H9 (cell line): ENCODE results near the gene PRSS38. TPM values are rescaled to one million over a fixed set of nuclear protein-coding genes. Genes with fewer than 3 reads are reported as not detected.

Experiments used
- DNase-seq: peaks from one replicate; pipeline ENCODE4 v3.0.0-alpha.2; 2017
- H2AFZ ChIP-seq: one replicate; pipeline ENCODE4 v1.6.1; 2013; ENCODE audit warnings: mild to moderate bottlenecking, low read length, control low read depth, moderate library complexity
- H2AK5ac ChIP-seq: 2 replicates; pipeline ENCODE4 v1.6.1; 2013; ENCODE audit warnings: low read length, control low read depth, mixed read lengths; ENCODE audit not compliant: insufficient read length
- H2BK120ac ChIP-seq: one replicate; pipeline ENCODE4 v1.6.1; 2013; ENCODE audit warnings: low read depth, mild to moderate bottlenecking, low read length, control low read depth, inconsistent platforms; ENCODE audit not compliant: poor library complexity, severe bottlenecking
- H2BK12ac ChIP-seq: 2 replicates; pipeline ENCODE4 v1.6.1; 2013; ENCODE audit warnings: low read length, control low read depth, mixed read lengths, low read depth; ENCODE audit not compliant: insufficient read length
- H2BK15ac ChIP-seq: 2 replicates; pipeline ENCODE4 v1.6.1; 2013; ENCODE audit warnings: low read depth, low read length, control low read depth
- H2BK20ac ChIP-seq: one replicate; pipeline ENCODE4 v1.6.1; 2013; ENCODE audit warnings: low read depth, mild to moderate bottlenecking, low read length, control low read depth, inconsistent platforms; ENCODE audit not compliant: poor library complexity, severe bottlenecking
- H2BK5ac ChIP-seq: 2 replicates; pipeline ENCODE4 v1.6.1; 2013; ENCODE audit warnings: low read length, control low read depth, mixed read lengths; ENCODE audit not compliant: insufficient read length
- H3K14ac ChIP-seq: 2 replicates; pipeline ENCODE4 v1.6.1; 2013; ENCODE audit warnings: low read length, control low read depth; ENCODE audit not compliant: insufficient read depth
- H3K18ac ChIP-seq: 2 replicates; pipeline ENCODE4 v1.6.1; 2013; ENCODE audit warnings: low read depth, mild to moderate bottlenecking, mixed read lengths, low read length, control low read depth; ENCODE audit not compliant: insufficient read length
- H3K23ac ChIP-seq: 2 replicates; pipeline ENCODE4 v1.6.1; 2013; ENCODE audit warnings: low read length, control low read depth, mixed read lengths, low read depth; ENCODE audit not compliant: insufficient read length
- H3K23me2 ChIP-seq: 2 replicates; pipeline ENCODE4 v1.6.1; 2013; ENCODE audit warnings: low read depth, mild to moderate bottlenecking, mixed read lengths, low read length, control low read depth; ENCODE audit not compliant: insufficient read length, poor library complexity, severe bottlenecking
- H3K27ac ChIP-seq: 2 replicates; pipeline ENCODE4 v1.5.1; 2013; ENCODE audit warnings: low read length, control low read depth, mixed read lengths, low read depth; ENCODE audit not compliant: insufficient read length
- H3K27me3 ChIP-seq: 2 replicates; pipeline ENCODE4 v1.6.1; 2013; ENCODE audit warnings: low read length, control low read depth, inconsistent platforms; ENCODE audit not compliant: insufficient read depth
- H3K4ac ChIP-seq: 2 replicates; pipeline ENCODE4 v1.6.1; 2013; ENCODE audit warnings: low read depth, mild to moderate bottlenecking, control low read depth, inconsistent platforms, low read length, moderate library complexity
- H3K4me1 ChIP-seq: 2 replicates; pipeline ENCODE4 v1.6.1; 2013; ENCODE audit warnings: low read length, control low read depth, inconsistent platforms; ENCODE audit not compliant: insufficient read depth
- H3K4me2 ChIP-seq: 2 replicates; pipeline ENCODE4 v1.6.1; 2013; ENCODE audit warnings: low read length, control low read depth, mixed read lengths; ENCODE audit not compliant: insufficient read length, insufficient read depth
- H3K56ac ChIP-seq: 2 replicates; pipeline ENCODE4 v1.6.1; 2013; ENCODE audit warnings: low read depth, mild to moderate bottlenecking, mixed read lengths, low read length, control low read depth; ENCODE audit not compliant: insufficient read length
- H3K79me1 ChIP-seq: 2 replicates; pipeline ENCODE4 v1.6.1; 2013; ENCODE audit warnings: low read depth, mild to moderate bottlenecking, moderate library complexity, low read length, control low read depth, inconsistent platforms; ENCODE audit not compliant: insufficient read depth, poor library complexity, severe bottlenecking
- H3K79me2 ChIP-seq: 2 replicates; pipeline ENCODE4 v1.6.1; 2013; ENCODE audit warnings: low read length, control low read depth, inconsistent platforms; ENCODE audit not compliant: insufficient read depth
- H3K9ac ChIP-seq: 2 replicates; pipeline ENCODE4 v1.6.1; 2013; ENCODE audit warnings: low read length, control low read depth, mixed read lengths; ENCODE audit not compliant: insufficient read length; ENCODE audit errors: extremely low read depth
- H3K9me3 ChIP-seq: one replicate; pipeline ENCODE4 v1.6.1; 2013; ENCODE audit warnings: low read depth, low read length, inconsistent platforms; ENCODE audit not compliant: control insufficient read depth
- H3T11ph ChIP-seq: one replicate; pipeline ENCODE4 v1.6.1; 2013; ENCODE audit warnings: mild to moderate bottlenecking, low read length, control low read depth, inconsistent platforms
- H4K20me1 ChIP-seq: one replicate; pipeline ENCODE4 v1.6.1; 2013; ENCODE audit not compliant: control insufficient read depth, insufficient read length, insufficient read depth
- H4K5ac ChIP-seq: 2 replicates; pipeline ENCODE4 v1.6.1; 2013; ENCODE audit warnings: low read depth, mild to moderate bottlenecking, mixed read lengths, low read length, control low read depth; ENCODE audit not compliant: insufficient read length
- H4K8ac ChIP-seq: replicated peaks from 2 replicates; pipeline ENCODE4 v1.6.1; 2013; ENCODE audit warnings: low read length, control low read depth, mixed read lengths, low read depth; ENCODE audit not compliant: insufficient read length
- H4K91ac ChIP-seq: 2 replicates; pipeline ENCODE4 v1.6.1; 2013; ENCODE audit warnings: low read depth, mild to moderate bottlenecking, moderate library complexity, mixed read lengths, low read length, control low read depth; ENCODE audit not compliant: insufficient read length
- H3K27ac Mint-ChIP-seq, 3 experiments: 2 replicates in 2 of 3; 3 replicates in 1 of 3; pipeline ENCODE4 v1.8.0; 2020 to 2021; ENCODE audit warnings: mixed read lengths in 3 of 3, mild to moderate bottlenecking in 1 of 3, moderate library complexity in 1 of 3
- H3K27me3 Mint-ChIP-seq: 2 replicates; pipeline ENCODE4 v1.8.0; 2021; ENCODE audit warnings: low read depth, mild to moderate bottlenecking, moderate library complexity, mixed read lengths
- H3K36me3 Mint-ChIP-seq, 3 experiments: 2 replicates in 2 of 3; 3 replicates in 1 of 3; pipeline ENCODE4 v1.8.0; 2020 to 2021; ENCODE audit warnings: low read depth in 3 of 3, mixed read lengths in 3 of 3; ENCODE audit not compliant: insufficient read depth in 1 of 3
- H3K4me1 Mint-ChIP-seq, 2 experiments: 2 replicates each; pipeline ENCODE4 v1.8.0; 2020; ENCODE audit warnings: mixed read lengths in 2 of 2
- H3K4me3 Mint-ChIP-seq, 2 experiments: 2 replicates in 1 of 2; 3 replicates in 1 of 2; pipeline ENCODE4 v1.8.0; 2020 to 2021; ENCODE audit warnings: mild to moderate bottlenecking in 2 of 2, mixed read lengths in 2 of 2, moderate library complexity in 1 of 2
- H3K9me3 Mint-ChIP-seq, 2 experiments: 2 replicates in 1 of 2; 3 replicates in 1 of 2; pipeline ENCODE4 v1.8.0; 2020; ENCODE audit warnings: mild to moderate bottlenecking in 2 of 2, mixed read lengths in 2 of 2, moderate library complexity in 1 of 2
- WGBS: extraction: QIAGEN DNeasy Blood & Tissue Kit; methylation state at CpG from one replicate; pipeline ENCODE4 v1.1.7; 2013; ENCODE audit warnings: missing lambda C conversion rate, low lambda C conversion rate, mixed read lengths; ENCODE audit not compliant: insufficient read length; ENCODE audit errors: extremely low coverage; 5-methylcytosine and 5-hydroxymethylcytosine counted together
- total RNA-seq: library from RNA; stranded (reverse); gene quantifications from 2 replicates; pipeline ENCODE4 v1.2.1, GENCODE V29; 2021
- TF ChIP-seq, protein P1 (sequence below): fragments of 200-600 bp; sonication (generic); conservative IDR thresholded peaks from 3 replicates; pipeline ENCODE4 v1.8.0; 2021; ENCODE audit warnings: antibody characterized with exemption, mild to moderate bottlenecking

PRSS38 gene
- total RNA-seq, 1 experiment from 2014 or later, result not detected

DNA sequence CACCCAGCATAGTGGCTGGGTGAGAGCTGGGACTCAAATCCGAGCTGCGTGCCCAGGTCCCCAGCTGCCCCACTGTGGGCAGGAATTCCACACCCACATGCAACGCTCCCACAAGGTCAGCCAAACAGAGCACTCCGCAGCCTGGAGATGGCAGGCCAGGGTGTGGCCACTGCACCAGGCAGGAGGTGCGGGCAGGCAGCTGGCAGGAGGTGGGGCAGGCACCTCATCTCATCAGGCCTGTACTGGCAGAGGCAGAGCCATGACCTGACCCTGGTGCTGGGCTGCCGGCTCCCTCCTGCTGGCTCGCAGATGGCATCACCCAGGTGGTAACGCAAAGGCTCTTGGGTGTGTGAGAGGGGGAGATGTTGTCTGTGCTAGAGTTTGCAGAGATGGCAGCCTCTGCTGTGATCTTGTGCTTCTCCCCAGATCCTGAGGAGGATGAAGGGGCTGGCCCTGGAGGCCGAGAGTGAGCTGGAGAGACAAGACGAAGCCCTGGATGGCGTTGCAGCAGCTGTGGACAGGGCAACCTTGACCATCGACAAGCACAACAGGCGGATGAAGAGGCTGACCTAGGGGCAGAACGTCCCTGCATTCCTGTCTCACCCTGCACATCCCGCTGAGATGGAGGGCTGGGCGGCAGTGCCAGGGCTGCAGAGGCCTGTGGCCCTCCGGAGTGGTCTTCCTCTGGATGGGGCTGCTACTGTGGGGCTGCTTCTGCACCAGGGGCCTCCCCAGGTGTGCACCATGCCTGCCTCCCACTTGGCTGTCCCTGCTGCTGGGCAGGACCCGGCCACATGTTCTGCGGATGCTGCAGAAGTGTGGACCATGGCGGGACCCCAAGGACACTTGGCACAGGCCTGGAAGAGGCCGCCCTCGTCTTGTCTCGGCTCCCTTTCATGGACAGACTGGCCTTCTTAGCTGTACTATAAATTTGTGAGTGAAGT, 35.1 kb upstream of the PRSS38 start:
- Histone ChIP-seq H3K14ac (no peak overlapping the region), H2BK12ac (no peak overlapping the region), H3K18ac (no peak overlapping the region), H2AK5ac (no peak overlapping the region), H2BK20ac (no peak overlapping the region), H3K4me1 (no peaks in the 10 kb centered on the region), H3K27me3 (no peaks in the 10 kb centered on the region), H4K91ac (no peak overlapping the region), H4K20me1 (no peaks in the 10 kb centered on the region), H3K79me1 (no peaks in the 10 kb centered on the region), H4K8ac (no peak overlapping the region), H2BK120ac (no peak overlapping the region), H3K9me3 (no peaks in the 10 kb centered on the region), H2AFZ (no peak overlapping the region), H3K4me2 (no peak overlapping the region), H3K56ac (no peak overlapping the region), H2BK5ac (no peak overlapping the region), H2BK15ac (no peak overlapping the region), H3K9ac (no peak overlapping the region), H3T11ph (no peak overlapping the region), H3K79me2 (no peaks in the 10 kb centered on the region), H3K23me2 (no peaks in the 10 kb centered on the region), H3K4ac (no peak overlapping the region), H3K27ac (no peak overlapping the region), H3K23ac (no peak overlapping the region), H4K5ac (no peak overlapping the region)
- no peak overlapping the region; a peak in 1 of 7 replicates for H3K27ac Mint-ChIP-seq
- no peaks in the 10 kb centered on the region for H3K4me1 Mint-ChIP-seq
- WGBS, result no CpG with 5 or more reads among the region's 23 CpGs
- H3K9me3 Mint-ChIP-seq, result no peaks in the 10 kb centered on the region
- no peak overlapping the region for H3K4me3 Mint-ChIP-seq
- H3K36me3 Mint-ChIP-seq, result peaks cover 2 to 15% (median 11%) of the 10 kb centered on the region in 3 experiments; a peak in 5 of 7 replicates
- no peaks in the 10 kb centered on the region; the same call in none of the 2 replicates for H3K27me3 Mint-ChIP-seq
- peak; percentile 22 for DNase-seq
- TF ChIP-seq, protein P1, sequence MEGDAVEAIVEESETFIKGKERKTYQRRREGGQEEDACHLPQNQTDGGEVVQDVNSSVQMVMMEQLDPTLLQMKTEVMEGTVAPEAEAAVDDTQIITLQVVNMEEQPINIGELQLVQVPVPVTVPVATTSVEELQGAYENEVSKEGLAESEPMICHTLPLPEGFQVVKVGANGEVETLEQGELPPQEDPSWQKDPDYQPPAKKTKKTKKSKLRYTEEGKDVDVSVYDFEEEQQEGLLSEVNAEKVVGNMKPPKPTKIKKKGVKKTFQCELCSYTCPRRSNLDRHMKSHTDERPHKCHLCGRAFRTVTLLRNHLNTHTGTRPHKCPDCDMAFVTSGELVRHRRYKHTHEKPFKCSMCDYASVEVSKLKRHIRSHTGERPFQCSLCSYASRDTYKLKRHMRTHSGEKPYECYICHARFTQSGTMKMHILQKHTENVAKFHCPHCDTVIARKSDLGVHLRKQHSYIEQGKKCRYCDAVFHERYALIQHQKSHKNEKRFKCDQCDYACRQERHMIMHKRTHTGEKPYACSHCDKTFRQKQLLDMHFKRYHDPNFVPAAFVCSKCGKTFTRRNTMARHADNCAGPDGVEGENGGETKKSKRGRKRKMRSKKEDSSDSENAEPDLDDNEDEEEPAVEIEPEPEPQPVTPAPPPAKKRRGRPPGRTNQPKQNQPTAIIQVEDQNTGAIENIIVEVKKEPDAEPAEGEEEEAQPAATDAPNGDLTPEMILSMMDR, result no peak
